Upper lobe of left lung (tissue), 4 donors: ENCODE data around the gene NRXN3.

ENCODE experiments used
- EP300 ChIP-seq, 4 donors: sonication (generic); formaldehyde crosslinking; IDR thresholded peaks; one replicate each; pipeline ENCODE4 v1.5.1; 2017; ENCODE audit warnings: antibody characterized with exemption in 4 of 4, control low read depth in 2 of 4
- POLR2A ChIP-seq, 4 donors: fragments of 450-650 bp; IDR thresholded peaks; one replicate each; pipeline ENCODE4 v1.5.1; 2016 to 2017; ENCODE audit warnings: antibody characterized with exemption in 4 of 4, mild to moderate bottlenecking in 2 of 4
- POLR2AphosphoS5 ChIP-seq, 2 donors: sonication (generic); formaldehyde crosslinking; IDR thresholded peaks; one replicate each; pipeline ENCODE4 v1.5.1; 2017; ENCODE audit warnings: antibody characterized with exemption in 2 of 2
- TF ChIP-seq, protein P1 (sequence below), 6 experiments: fragments of 450-650 bp in 4 of 6; fragments of 200-600 bp in 2 of 6; sonication (generic) in 2 of 6; IDR thresholded peaks; one replicate each; pipeline ENCODE4 v1.5.1; 2016 to 2019; ENCODE audit warnings: antibody characterized with exemption in 6 of 6

DNA sequence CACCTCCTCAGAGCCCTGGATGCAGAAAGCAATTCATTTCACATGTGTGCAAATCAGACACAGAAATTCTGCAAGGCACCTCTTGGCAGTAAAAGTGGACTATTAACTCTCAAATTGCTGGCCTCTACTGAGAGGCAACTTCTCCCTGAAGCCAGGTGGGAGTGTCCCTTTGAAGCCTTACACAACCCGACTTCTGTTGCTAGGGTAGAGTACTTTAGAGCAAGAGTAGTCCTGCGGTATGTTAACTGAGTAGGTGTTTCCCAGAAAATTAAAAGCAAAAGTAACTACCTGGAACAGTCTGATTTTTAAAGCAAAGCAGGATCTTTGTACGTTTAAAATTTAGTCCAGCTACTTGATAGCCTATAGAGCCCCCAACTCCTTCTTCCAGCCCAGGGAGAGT lies 1557.7 kb downstream of the NRXN3 start:
- TF ChIP-seq, protein P1, sequence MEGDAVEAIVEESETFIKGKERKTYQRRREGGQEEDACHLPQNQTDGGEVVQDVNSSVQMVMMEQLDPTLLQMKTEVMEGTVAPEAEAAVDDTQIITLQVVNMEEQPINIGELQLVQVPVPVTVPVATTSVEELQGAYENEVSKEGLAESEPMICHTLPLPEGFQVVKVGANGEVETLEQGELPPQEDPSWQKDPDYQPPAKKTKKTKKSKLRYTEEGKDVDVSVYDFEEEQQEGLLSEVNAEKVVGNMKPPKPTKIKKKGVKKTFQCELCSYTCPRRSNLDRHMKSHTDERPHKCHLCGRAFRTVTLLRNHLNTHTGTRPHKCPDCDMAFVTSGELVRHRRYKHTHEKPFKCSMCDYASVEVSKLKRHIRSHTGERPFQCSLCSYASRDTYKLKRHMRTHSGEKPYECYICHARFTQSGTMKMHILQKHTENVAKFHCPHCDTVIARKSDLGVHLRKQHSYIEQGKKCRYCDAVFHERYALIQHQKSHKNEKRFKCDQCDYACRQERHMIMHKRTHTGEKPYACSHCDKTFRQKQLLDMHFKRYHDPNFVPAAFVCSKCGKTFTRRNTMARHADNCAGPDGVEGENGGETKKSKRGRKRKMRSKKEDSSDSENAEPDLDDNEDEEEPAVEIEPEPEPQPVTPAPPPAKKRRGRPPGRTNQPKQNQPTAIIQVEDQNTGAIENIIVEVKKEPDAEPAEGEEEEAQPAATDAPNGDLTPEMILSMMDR (IDR thresholded peaks at IDR 0.05) = no peak
- TF ChIP-seq POLR2AphosphoS5 (IDR thresholded peaks at IDR 0.05) (no peak), EP300 (IDR thresholded peaks at IDR 0.05) (no peak), POLR2A (IDR thresholded peaks at IDR 0.05) (no peak)
